ES-I3 (cell line): ENCODE data around the gene BACH2.

Source experiments
- H3K36me3 ChIP-seq: 2 replicates; pipeline ENCODE4 v1.6.1; 2013; ENCODE audit warnings: mild to moderate bottlenecking, low read length, control low read depth, moderate library complexity; ENCODE audit not compliant: insufficient read depth
- H3K4me1 ChIP-seq: 2 replicates; pipeline ENCODE4 v1.6.1; 2013; ENCODE audit warnings: mild to moderate bottlenecking, control low read depth, low read length; ENCODE audit not compliant: insufficient read depth
- H3K9ac ChIP-seq: 2 replicates; pipeline ENCODE4 v1.6.1; 2013; ENCODE audit warnings: low read depth, mild to moderate bottlenecking, low read length, moderate library complexity
- H3K9me3 ChIP-seq: 2 replicates; pipeline ENCODE4 v1.6.1; 2013; ENCODE audit warnings: mild to moderate bottlenecking, low read length, moderate library complexity; ENCODE audit not compliant: control insufficient read depth, insufficient read depth

Gene BACH2

GRCh38 chr6:90157441-90157840, 139.2 kb downstream of the BACH2 start:
- no peak overlapping the region for H3K9ac ChIP-seq
- H3K36me3 ChIP-seq, result no peaks in the 10 kb centered on the region
- H3K4me1 ChIP-seq, result no peaks in the 10 kb centered on the region
- no peaks in the 10 kb centered on the region for H3K9me3 ChIP-seq

GRCh38 chr6:90156861-90157260, 139.8 kb downstream of the BACH2 start:
- Histone ChIP-seq H3K4me1 (no peaks in the 10 kb centered on the region), H3K9ac (no peak overlapping the region), H3K9me3 (no peaks in the 10 kb centered on the region), H3K36me3 (no peaks in the 10 kb centered on the region)

GRCh38 chr6:90154755-90155470, 141.7 kb downstream of the BACH2 start:
- Histone ChIP-seq H3K9ac (no peak overlapping the region), H3K36me3 (no peaks in the 10 kb centered on the region), H3K9me3 (no peaks in the 10 kb centered on the region), H3K4me1 (no peaks in the 10 kb centered on the region)

- H3K9me3 ChIP-seq, result no peaks in the 10 kb centered on the region
- no peaks in the 10 kb centered on the region for H3K36me3 ChIP-seq
- H3K9ac ChIP-seq, result no peak overlapping the region
- no peaks in the 10 kb centered on the region for H3K4me1 ChIP-seq
Observed at GRCh38 chr6:90151576-90152422, 144.8 kb downstream of the BACH2 start.

GRCh38 chr6:90149280-90149679, 147.4 kb downstream of the BACH2 start:
- H3K9me3 ChIP-seq, result no peaks in the 10 kb centered on the region
- no peak overlapping the region for H3K9ac ChIP-seq
- H3K4me1 ChIP-seq, result no peaks in the 10 kb centered on the region
- no peaks in the 10 kb centered on the region for H3K36me3 ChIP-seq

- H3K9me3 ChIP-seq, result no peaks in the 10 kb centered on the region
- H3K9ac ChIP-seq, result no peak overlapping the region
- no peaks in the 10 kb centered on the region for H3K4me1 ChIP-seq
- H3K36me3 ChIP-seq, result no peaks in the 10 kb centered on the region
Observed at GRCh38 chr6:90148867-90149266, 147.8 kb downstream of the BACH2 start.

- Histone ChIP-seq H3K36me3 (no peaks in the 10 kb centered on the region), H3K9ac (no peak overlapping the region)
Observed at GRCh38 chr6:90146921-90147649, 149.6 kb downstream of the BACH2 start.

GRCh38 chr6:90146024-90146423, 150.6 kb downstream of the BACH2 start:
- Histone ChIP-seq H3K9me3 (no peaks in the 10 kb centered on the region), H3K36me3 (no peaks in the 10 kb centered on the region), H3K9ac (no peak overlapping the region), H3K4me1 (no peaks in the 10 kb centered on the region)

More at GRCh38 chr6:90146921-90147649, 149.6 kb downstream of the BACH2 start:
- Histone ChIP-seq H3K9me3 (no peaks in the 10 kb centered on the region), H3K4me1 (no peaks in the 10 kb centered on the region)

- Histone ChIP-seq H3K36me3 (no peaks in the 10 kb centered on the region), H3K9me3 (no peaks in the 10 kb centered on the region), H3K9ac (no peak overlapping the region), H3K4me1 (no peaks in the 10 kb centered on the region)
Observed at GRCh38 chr6:90144928-90145555, 151.6 kb downstream of the BACH2 start.

GRCh38 chr6:90144396-90144795, 152.2 kb downstream of the BACH2 start:
- no peaks in the 10 kb centered on the region for H3K36me3 ChIP-seq
- H3K9me3 ChIP-seq, result no peaks in the 10 kb centered on the region
- no peak overlapping the region for H3K9ac ChIP-seq
- no peaks in the 10 kb centered on the region for H3K4me1 ChIP-seq

GRCh38 chr6:90140683-90141082, 156.0 kb downstream of the BACH2 start:
- no peaks in the 10 kb centered on the region for H3K4me1 ChIP-seq

GRCh38 chr6:90139272-90139817, 157.3 kb downstream of the BACH2 start:
- no peaks in the 10 kb centered on the region for H3K9me3 ChIP-seq
- H3K4me1 ChIP-seq, result no peaks in the 10 kb centered on the region
- H3K9ac ChIP-seq, result no peak overlapping the region
- no peaks in the 10 kb centered on the region for H3K36me3 ChIP-seq

More at GRCh38 chr6:90140683-90141082, 156.0 kb downstream of the BACH2 start:
- no peak overlapping the region for H3K9ac ChIP-seq
- no peaks in the 10 kb centered on the region for H3K36me3 ChIP-seq
- no peaks in the 10 kb centered on the region for H3K9me3 ChIP-seq

- Histone ChIP-seq H3K36me3 (no peaks in the 10 kb centered on the region), H3K4me1 (no peaks in the 10 kb centered on the region), H3K9ac (no peak overlapping the region), H3K9me3 (no peaks in the 10 kb centered on the region)
Observed at GRCh38 chr6:90136837-90137568, 159.6 kb downstream of the BACH2 start.
